Gastroesophageal sphincter (tissue), 4 donors: ENCODE data around the gene DSG1. TPM values are rescaled to one million over a fixed set of nuclear protein-coding genes. Genes with fewer than 3 reads are reported as not detected.

Experiments
- ATAC-seq: fragments of 150-250 bp; one replicate; pipeline ENCODE4 v1.9.1; 2016; ENCODE audit warnings: mild to moderate bottlenecking, moderate library complexity
- H3K27ac ChIP-seq, 4 donors: fragments of 200-600 bp; sonication (generic) in 3 of 4; 1 replicate in 3 of 4; 2 replicates in 1 of 4; pipeline ENCODE4 v1.5.1; 2016 to 2019
- H3K27me3 ChIP-seq: fragments of 200-600 bp; sonication (generic); one replicate; pipeline ENCODE4 v1.5.1; 2019
- H3K36me3 ChIP-seq, 2 donors: fragments of 200-600 bp; sonication (generic); one replicate each; pipeline ENCODE4 v1.5.1; 2019; ENCODE audit warnings: control low read depth in 1 of 2
- H3K4me1 ChIP-seq, 3 donors: fragments of 200-600 bp; sonication (generic); 1 replicate in 2 of 3; 2 replicates in 1 of 3; pipeline ENCODE4 v1.5.1; 2016 to 2019; ENCODE audit warnings: control low read depth in 2 of 3
- H3K4me3 ChIP-seq, 2 donors: fragments of 200-600 bp; sonication (generic); one replicate each; pipeline ENCODE4 v1.5.1; 2019; ENCODE audit warnings: mild to moderate bottlenecking in 1 of 2, moderate library complexity in 1 of 2
- H3K9me3 ChIP-seq, 3 donors: fragments of 200-600 bp; sonication (generic); one replicate each; pipeline ENCODE4 v1.5.1; 2017 to 2019; ENCODE audit warnings: control low read depth in 2 of 3
- CTCF ChIP-seq, 4 experiments: fragments of 200-600 bp in 2 of 4; fragments of 450-650 bp in 2 of 4; sonication (generic) in 1 of 4; IDR thresholded peaks; one replicate each; pipeline ENCODE4 v1.5.1; 2017 to 2019; ENCODE audit warnings: antibody characterized with exemption in 4 of 4, mild to moderate bottlenecking in 2 of 4, moderate library complexity in 2 of 4
- EP300 ChIP-seq: sonication (generic); formaldehyde crosslinking; IDR thresholded peaks from one replicate; pipeline ENCODE4 v1.6.1; 2017; ENCODE audit warnings: antibody characterized with exemption, mild to moderate bottlenecking
- POLR2A ChIP-seq, 2 donors: fragments of 450-650 bp; IDR thresholded peaks; one replicate each; pipeline ENCODE4 v1.6.1; 2017; ENCODE audit warnings: antibody characterized with exemption in 2 of 2, mild to moderate bottlenecking in 2 of 2, moderate library complexity in 1 of 2
- POLR2AphosphoS5 ChIP-seq: sonication (generic); formaldehyde crosslinking; IDR thresholded peaks from one replicate; pipeline ENCODE4 v1.6.1; 2017; ENCODE audit warnings: antibody characterized with exemption
- WGBS, 2 donors: methylation state at CpG; one replicate each; pipeline ENCODE4 v1.1.5; 2018; ENCODE audit warnings: low coverage in 1 of 2; 5-methylcytosine and 5-hydroxymethylcytosine counted together
- total RNA-seq, 4 donors: library from RNA; depleted of rRNA; stranded (reverse); fragments of >200 nt; gene quantifications; one replicate each; pipeline ENCODE4 v1.1.0, GENCODE V29; 2016

The DSG1 gene
- total RNA-seq, 4 donors from 2014 or later: 0.20 to 0.31 TPM; not detected in 2

GRCh38 chr18:31303771-31304170 lies 14.2 kb upstream of the DSG1 start:
- Histone ChIP-seq H3K27me3 (no peaks in the 10 kb centered on the region), H3K4me1 (no peaks in the 10 kb centered on the region), H3K27ac (no peak overlapping the region), H3K36me3 (no peaks in the 10 kb centered on the region), H3K9me3 (no peaks in the 10 kb centered on the region), H3K4me3 (no peak overlapping the region)
- no peak for ATAC-seq
- TF ChIP-seq POLR2A (IDR thresholded peaks at IDR 0.05): no peak
- TF ChIP-seq EP300: no peak
- TF ChIP-seq CTCF (IDR thresholded peaks at IDR 0.05): no peak
- no peak for TF ChIP-seq POLR2AphosphoS5
- 85 to 88% methylated on average over 2 to 3 of the region's 3 CpGs for WGBS, 2 donors

DNA sequence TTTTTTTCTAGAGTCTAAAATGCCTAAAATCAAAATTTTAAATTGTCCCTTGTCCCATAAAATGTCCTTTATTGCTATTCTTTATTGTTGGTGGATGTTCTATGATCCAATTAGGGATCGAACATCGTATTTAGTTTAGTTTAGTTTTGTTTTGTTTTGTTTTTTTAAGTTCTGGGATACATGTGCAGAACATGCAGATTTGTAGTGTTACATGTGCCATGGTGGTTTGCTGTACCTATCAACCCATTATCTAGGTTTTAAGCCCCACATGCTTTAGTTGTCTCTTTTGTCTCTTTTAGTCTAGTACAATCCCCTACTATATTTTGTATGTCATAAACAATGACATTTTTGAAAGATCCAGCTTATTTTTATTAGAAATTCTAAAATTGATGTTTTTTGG lies 8.8 kb upstream of the DSG1 start:
- 93 to 94% methylated on average over 2 of the region's 2 CpGs for WGBS, 2 donors
- Histone ChIP-seq H3K27ac (no peak overlapping the region), H3K9me3 (no peaks in the 10 kb centered on the region), H3K4me1 (no peaks in the 10 kb centered on the region), H3K4me3 (no peak overlapping the region), H3K36me3 (no peaks in the 10 kb centered on the region), H3K27me3 (no peaks in the 10 kb centered on the region)
- no peak for ATAC-seq
- no peak for TF ChIP-seq EP300
- TF ChIP-seq POLR2A (IDR thresholded peaks at IDR 0.05): no peak
- TF ChIP-seq POLR2AphosphoS5: no peak
- TF ChIP-seq CTCF (IDR thresholded peaks at IDR 0.05): no peak

DNA sequence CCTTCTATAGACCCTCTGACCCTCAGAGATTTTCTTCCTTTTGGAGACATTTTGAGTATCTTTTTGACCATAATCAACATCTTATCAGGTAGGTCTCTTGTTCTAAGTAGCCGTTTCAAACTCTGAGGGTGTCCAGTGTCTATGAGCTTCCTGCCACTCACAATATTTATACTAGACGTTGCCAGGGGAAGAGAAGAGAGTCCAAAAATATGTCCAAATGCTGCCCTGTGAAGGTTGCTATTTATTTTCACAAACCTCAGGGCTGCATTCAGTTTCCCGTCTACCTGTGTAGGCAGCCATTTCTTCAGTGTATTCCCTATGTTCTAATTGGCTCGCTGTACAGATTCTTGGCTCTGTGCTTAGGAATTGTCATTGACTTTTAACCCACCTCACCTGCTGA lies 986 bp upstream of the DSG1 start:
- no peaks in the 10 kb centered on the region for H3K4me1 ChIP-seq
- H3K4me3 ChIP-seq: no peak overlapping the region
- 44 to 58% methylated on average over 3 to 4 of the region's 4 CpGs for WGBS, 2 donors
- no peaks in the 10 kb centered on the region for H3K27me3 ChIP-seq
- ATAC-seq: no peak
- no peaks in the 10 kb centered on the region for H3K9me3 ChIP-seq
- H3K36me3 ChIP-seq: no peaks in the 10 kb centered on the region
- no peak overlapping the region for H3K27ac ChIP-seq
- TF ChIP-seq POLR2A (IDR thresholded peaks at IDR 0.05) (no peak), POLR2AphosphoS5 (no peak), EP300 (no peak), CTCF (IDR thresholded peaks at IDR 0.05) (no peak)

DNA sequence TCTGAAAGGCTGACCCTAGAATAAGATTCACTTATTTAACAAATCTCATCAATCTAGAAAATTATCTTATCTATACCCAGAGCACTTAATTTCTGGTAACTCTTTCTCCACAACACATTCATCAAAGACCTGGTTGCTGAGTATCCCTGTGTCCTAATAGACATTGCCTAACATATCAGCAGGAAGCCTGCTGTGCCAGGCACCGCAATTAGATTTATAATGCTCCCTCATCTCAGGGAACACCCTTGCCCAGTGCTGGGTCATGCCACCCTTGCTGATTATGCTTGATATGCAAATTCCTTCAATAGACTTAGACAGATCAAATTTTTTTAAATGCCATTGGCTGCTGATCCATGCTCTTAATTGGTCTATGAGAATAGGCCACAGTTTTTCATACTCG lies 3.8 kb downstream of the DSG1 start:
- no peak overlapping the region for H3K4me3 ChIP-seq
- no peaks in the 10 kb centered on the region for H3K4me1 ChIP-seq
- H3K27ac ChIP-seq: no peak overlapping the region
- H3K9me3 ChIP-seq: no peaks in the 10 kb centered on the region
- 44 to 45% methylated on average over 2 of the region's 2 CpGs for WGBS, 2 donors
- TF ChIP-seq POLR2AphosphoS5 (no peak), EP300 (no peak), POLR2A (IDR thresholded peaks at IDR 0.05) (no peak), CTCF (IDR thresholded peaks at IDR 0.05) (no peak)
- H3K36me3 ChIP-seq: no peaks in the 10 kb centered on the region
- no peak for ATAC-seq
- H3K27me3 ChIP-seq: no peaks in the 10 kb centered on the region

GRCh38 chr18:31325051-31325450 lies 7.1 kb downstream of the DSG1 start:
- Histone ChIP-seq H3K36me3 (no peaks in the 10 kb centered on the region), H3K27me3 (no peaks in the 10 kb centered on the region), H3K27ac (no peak overlapping the region), H3K4me3 (no peak overlapping the region), H3K4me1 (no peaks in the 10 kb centered on the region), H3K9me3 (no peaks in the 10 kb centered on the region)
- no peak for ATAC-seq
- TF ChIP-seq CTCF (IDR thresholded peaks at IDR 0.05): no peak
- TF ChIP-seq POLR2A (IDR thresholded peaks at IDR 0.05): no peak
- TF ChIP-seq EP300: no peak
- no peak for TF ChIP-seq POLR2AphosphoS5
- 56 to 64% methylated on average over 3 of the region's 3 CpGs for WGBS, 2 donors
